AG20443 (cell line): ENCODE measurements around the gene SUMO3.

Experiments used
- DNase-seq: peaks from one replicate; pipeline ENCODE4 v3.0.0; 2012; ENCODE audit warnings: low spot score, mixed read lengths

SUMO3 gene

DNA sequence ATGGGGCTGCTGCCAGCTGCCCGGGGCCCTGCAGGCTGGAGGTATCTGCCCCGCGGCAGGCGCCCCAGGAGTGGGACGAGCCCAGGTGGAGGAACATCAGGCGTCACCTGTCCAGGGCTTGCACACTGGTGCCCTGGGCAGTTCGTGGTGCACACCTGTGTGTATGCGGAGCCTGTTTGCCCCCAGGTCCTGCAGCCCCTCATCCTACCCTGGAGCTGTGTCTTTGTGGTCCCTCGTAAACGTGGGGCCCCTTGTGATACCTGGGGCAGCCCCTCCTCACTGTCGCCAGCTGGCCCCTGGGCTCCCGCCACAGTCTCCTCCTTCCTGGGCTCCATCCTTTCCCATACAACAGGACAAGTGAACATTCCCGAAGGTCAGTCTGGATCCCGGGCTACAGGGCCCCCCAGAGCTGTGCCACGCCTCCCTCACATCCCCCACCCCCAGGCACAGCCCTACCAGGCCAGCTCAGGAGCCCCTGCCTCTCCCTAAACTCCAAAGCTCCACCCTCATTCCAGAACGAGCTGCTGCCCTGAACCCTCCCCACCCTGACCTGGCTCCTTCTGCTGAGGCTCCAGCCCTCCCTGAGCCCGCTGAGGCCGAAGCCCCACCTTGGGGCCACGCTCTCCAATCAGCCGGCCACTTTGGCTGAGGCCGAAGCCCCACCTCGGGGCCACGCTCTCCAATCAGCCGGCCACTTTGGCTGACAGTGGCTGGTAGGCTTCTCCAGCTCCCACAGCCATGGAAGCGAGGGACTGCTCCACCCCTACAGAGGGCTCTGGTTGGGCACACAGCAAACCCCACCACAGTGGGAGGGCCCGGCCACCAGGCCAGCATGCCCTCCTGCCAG lies 58.9 kb downstream of the SUMO3 start:
- no peak for DNase-seq

DNA sequence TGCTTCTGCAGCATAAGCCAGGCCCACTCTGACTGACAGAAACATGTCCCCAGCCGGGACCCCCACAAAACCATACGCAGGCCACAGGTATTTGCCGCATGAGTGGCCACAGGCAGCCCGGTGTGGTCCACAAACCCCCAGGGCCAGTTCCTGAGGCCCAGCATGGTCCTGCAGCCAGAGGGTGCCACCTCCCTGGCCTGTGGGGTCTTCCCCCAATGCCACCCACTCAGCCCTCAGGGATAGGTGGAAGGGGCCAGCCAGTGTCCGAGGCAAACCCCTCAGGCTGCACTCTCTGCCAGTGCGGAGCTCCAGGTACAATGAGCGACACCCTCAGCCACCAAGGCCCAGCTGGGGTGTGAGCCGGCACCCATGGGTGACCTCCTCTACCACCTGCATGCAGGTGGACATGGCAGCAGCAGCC lies 59.7 kb downstream of the SUMO3 start:
- no peak for DNase-seq

DNA sequence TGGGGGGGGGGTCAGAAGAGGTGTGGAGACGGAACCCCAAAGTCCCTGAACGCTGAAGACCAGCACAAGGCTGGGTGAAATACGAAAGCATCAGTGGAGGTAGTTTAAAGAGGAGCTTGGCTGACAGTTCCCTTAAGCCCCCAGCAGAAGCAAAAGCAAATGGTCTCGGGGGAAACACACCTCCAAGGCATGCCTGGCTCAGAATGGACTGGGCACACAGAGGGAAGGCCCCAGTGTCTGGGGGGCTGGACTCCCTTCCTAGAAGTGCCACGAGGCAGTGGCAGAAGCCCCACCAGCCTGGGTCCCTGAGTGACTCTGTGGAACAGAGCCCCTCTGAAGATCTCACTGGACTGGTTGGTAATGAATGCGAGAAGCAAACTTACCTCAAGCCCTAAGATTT lies 60.1 kb downstream of the SUMO3 start:
- no peak for DNase-seq

DNA sequence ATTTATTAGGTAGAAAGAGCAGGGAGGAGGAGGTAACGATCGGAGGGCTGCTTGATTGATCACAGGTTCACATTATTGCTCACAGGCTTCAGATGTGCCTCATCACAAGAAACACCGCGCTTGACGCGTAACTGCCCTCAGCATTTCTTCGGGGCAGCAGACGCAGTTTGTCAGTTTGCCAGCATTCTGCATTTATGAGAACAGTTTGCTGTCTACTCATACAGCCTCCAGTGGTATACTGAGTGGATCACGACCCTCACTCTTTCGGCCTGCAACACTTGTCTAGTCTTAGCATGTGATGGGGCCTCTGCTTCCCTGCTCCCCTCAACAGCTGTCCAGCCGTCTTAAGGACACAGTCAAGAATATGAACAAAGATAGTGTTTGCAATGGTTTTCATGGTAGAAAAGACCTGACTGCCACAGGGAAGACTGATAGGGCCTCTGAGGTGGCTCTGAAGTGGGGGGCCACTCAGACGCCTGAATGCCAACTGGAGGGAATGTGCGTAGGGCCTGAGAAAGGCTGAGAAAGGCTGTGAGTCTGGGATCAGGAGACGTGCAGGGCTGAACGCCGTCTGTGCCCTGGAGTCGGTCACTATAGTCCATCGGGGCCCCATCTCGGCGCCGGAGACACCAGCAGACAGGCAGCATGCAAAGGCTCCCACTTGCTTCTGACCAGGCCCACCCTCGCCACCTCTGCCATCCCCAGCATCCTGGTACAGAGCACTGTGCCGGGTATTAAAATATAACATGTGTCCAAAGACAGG lies 61.3 kb downstream of the SUMO3 start:
- no peak for DNase-seq
